Adrenal gland (tissue), 12 donors: ENCODE data around the gene TMSB10. TPM values are rescaled to one million over a fixed set of nuclear protein-coding genes. Genes with fewer than 3 reads are reported as not detected.

ENCODE experiments used
- DNase-seq, 7 donors: peaks; one replicate each; pipeline ENCODE4 v3.0.0-alpha.2; 2019 to 2020
- H3K27ac ChIP-seq, 5 donors: fragments of 200-600 bp; sonication (generic) in 4 of 5; 1 replicate in 3 of 5; 2 replicates in 2 of 5; pipeline versions ENCODE4 v1.5.1 to v1.8.0; 2016 to 2020; ENCODE audit warnings: mild to moderate bottlenecking in 1 of 5
- H3K27me3 ChIP-seq: fragments of 200-600 bp; 2 replicates; pipeline ENCODE4 v1.8.0; 2021
- H3K36me3 ChIP-seq, 2 donors: fragments of 200-600 bp; replicated peaks in 1 of 2; 1 replicate in 1 of 2; 2 replicates in 1 of 2; pipeline versions ENCODE4 v1.5.1 to v1.8.0; 2018 to 2022
- H3K4me1 ChIP-seq, 2 donors: fragments of 200-600 bp; replicated peaks in 1 of 2; 1 replicate in 1 of 2; 2 replicates in 1 of 2; pipeline versions ENCODE4 v1.5.1 to v1.8.0; 2018 to 2021
- H3K4me3 ChIP-seq, 4 donors: fragments of 200-600 bp; sonication (generic) in 3 of 4; one replicate each; pipeline ENCODE4 v1.5.1; 2016 to 2018
- H3K9me3 ChIP-seq, 3 donors: fragments of 200-600 bp; sonication (generic) in 1 of 3; replicated peaks in 1 of 3; 1 replicate in 2 of 3; 2 replicates in 1 of 3; pipeline versions ENCODE4 v1.5.1 to v1.8.0; 2016 to 2021
- CTCF ChIP-seq, 6 experiments: fragments of 450-650 bp in 4 of 6; fragments of 200-600 bp in 2 of 6; sonication (generic) in 1 of 6; IDR thresholded peaks; 1 replicate in 5 of 6; 2 replicates in 1 of 6; pipeline versions ENCODE4 v1.5.1 to v1.8.0; 2016 to 2021; ENCODE audit warnings: antibody characterized with exemption in 6 of 6, mild to moderate bottlenecking in 2 of 6, moderate library complexity in 1 of 6
- POLR2A ChIP-seq, 2 donors: fragments of 450-650 bp; IDR thresholded peaks; one replicate each; pipeline ENCODE4 v1.6.1; 2017; ENCODE audit warnings: antibody characterized with exemption in 2 of 2, mild to moderate bottlenecking in 2 of 2, moderate library complexity in 1 of 2
- WGBS, 4 donors: extraction: QIAGEN DNeasy Blood & Tissue Kit in 2 of 4; methylation state at CpG; one replicate each; pipeline versions ENCODE4 v1.1.5 to v1.1.7; 2013 to 2017; 5-methylcytosine and 5-hydroxymethylcytosine counted together
- intact Hi-C, 2 donors: fragments of 100-400 bp; cut with DNase I; formaldehyde crosslinking; loops; one replicate each; pipeline versions ENCODE4 v1.14.1 to v1.15.0; 2022 to 2023
- polyA plus RNA-seq, 3 donors: library from polyadenylated mRNA; stranded (reverse); fragments of 200-250 nt in 2 of 3; fragments of 350-450 nt in 1 of 3; fragmentation: Illumina TruSeq in 1 of 3; extraction: RNeasy Lipid Tissue Mini Kit (QIAGEN cat#74804) in 1 of 3; gene quantifications; one replicate each; pipeline ENCODE4 v1.2.3, GENCODE V29; 2013 to 2014
- total RNA-seq, 9 donors: library from RNA; depleted of rRNA in 4 of 9; stranded (reverse); fragments of >200 nt in 4 of 9; fragments of 120-200 nt in 1 of 9; fragmentation: NEBNext Ultra II Directional in 1 of 9; extraction: Animal tissue kit (Norgen Biotek cat#: 25700) in 1 of 9; gene quantifications; one replicate each; pipeline versions ENCODE4 v1.1.0 to v1.2.4, GENCODE V29; 2013 to 2023
- donor health status: healthy with polysubstance abuse.
- donor health status: Bipolar disorder and iron deficiency.
- donor health status: DM: yes; HTN: yes; CAD: no.
- donor health status: DM: no; HTN: no; CAD: no.
- donor health status: DM: no; HTN: no; CAD: no.
- donor health status: DM: yes; HTN: yes; CAD: no.

Gene TMSB10
- total and polyA plus RNA-seq, 12 donors = 473 to 2,004 (median 1,367) TPM

- WGBS, 4 donors = 0 to 3% (median 1%) methylated on average over 8 of the region's 8 CpGs
- no peak for TF ChIP-seq CTCF (IDR thresholded peaks at IDR 0.05)
- TF ChIP-seq POLR2A (IDR thresholded peaks at IDR 0.05) = no peak
- intact Hi-C loops = loop anchor here in 1 of 2 donors (5.0 kb wide), 1 partner anchor 383 kb away; no protein-coding TSS in a partner anchor
- H3K4me1 ChIP-seq = peaks cover 16 to 21% of the 10 kb centered on the region in 2 donors
- no peaks in the 10 kb centered on the region for H3K36me3 ChIP-seq
- H3K27ac ChIP-seq = no peak overlapping the region
- H3K9me3 ChIP-seq = no peaks in the 10 kb centered on the region
- H3K4me3 ChIP-seq = peak overlapping the region in 1 of 4 donors; percentile 52
- H3K27me3 ChIP-seq = peaks cover 30% of the 10 kb centered on the region
- no peak for DNase-seq
Measured at GRCh38 chr2:84880395-84880644, 25.1 kb upstream of the TMSB10 start.

GRCh38 chr2:84880645-84881521 is 24.6 kb upstream of the TMSB10 start, which contains the start of gene TRABD2A:
TRABD2A (minus strand) TSS chr2:84881084; CDS start chr2:84881039, 45 bp downstream.
- peak in 1 of 7 donors; percentile 33 for DNase-seq
- intact Hi-C loops = loop anchor here in 1 of 2 donors (5.0 kb wide), 1 partner anchor 384 kb away; no protein-coding TSS in a partner anchor
- Histone ChIP-seq H3K36me3 (no peaks in the 10 kb centered on the region), H3K4me1 (peaks cover 16 to 21% of the 10 kb centered on the region in 2 donors), H3K27me3 (peaks cover 30% of the 10 kb centered on the region), H3K4me3 (peak within 1 kb of the TSS in 2 of 4 donors; percentile 34 to 52), H3K27ac (no peak within 1 kb of the TSS), H3K9me3 (no peaks in the 10 kb centered on the region)
- TF ChIP-seq CTCF (IDR thresholded peaks at IDR 0.05) (no peak), POLR2A (IDR thresholded peaks at IDR 0.05) (no peak)
- 1% methylated on average over 18 to 77 of the region's 77 CpGs for WGBS, 4 donors

GRCh38 chr2:84881581-84882413 is 23.7 kb upstream of the TMSB10 start:
- H3K36me3 ChIP-seq = no peaks in the 10 kb centered on the region
- peaks cover 30% of the 10 kb centered on the region for H3K27me3 ChIP-seq
- H3K4me3 ChIP-seq = peak overlapping the region in 2 of 4 donors; percentile 34 to 52
- TF ChIP-seq POLR2A (IDR thresholded peaks at IDR 0.05) (no peak), CTCF (IDR thresholded peaks at IDR 0.05) (peak; percentile 49 to 71 (median 68))
- 1% methylated on average over 26 to 29 of the region's 29 CpGs for WGBS, 4 donors
- H3K27ac ChIP-seq = no peak overlapping the region
- peak; percentile 70 to 88 (median 82) for DNase-seq
- intact Hi-C loops = loop anchor here in 1 of 2 donors (5.0 kb wide), 1 partner anchor 384 kb away; no protein-coding TSS in a partner anchor
- H3K4me1 ChIP-seq = peaks cover 16 to 21% of the 10 kb centered on the region in 2 donors
- no peaks in the 10 kb centered on the region for H3K9me3 ChIP-seq

- Histone ChIP-seq H3K27ac (no peak overlapping the region), H3K4me3 (peak overlapping the region in 1 of 4 donors; percentile 52), H3K27me3 (peaks cover 30% of the 10 kb centered on the region), H3K36me3 (no peaks in the 10 kb centered on the region), H3K4me1 (peaks cover 16 to 21% of the 10 kb centered on the region in 2 donors), H3K9me3 (no peaks in the 10 kb centered on the region)
- TF ChIP-seq POLR2A (IDR thresholded peaks at IDR 0.05) = no peak
- peak in 2 of 6 experiments; percentile 16 to 20 for TF ChIP-seq CTCF (IDR thresholded peaks at IDR 0.05)
- intact Hi-C loops = loop anchor here in 1 of 2 donors (5.0 kb wide), 1 partner anchor 385 kb away; no protein-coding TSS in a partner anchor
- 51 to 57% (median 56%) methylated on average over 3 of the region's 3 CpGs for WGBS, 4 donors
- no peak for DNase-seq
Measured at GRCh38 chr2:84882414-84882738, 23.1 kb upstream of the TMSB10 start.
